Fibroblast of lung (primary cell): ENCODE results near the gene NAB1. TPM values are rescaled to one million over a fixed set of nuclear protein-coding genes. Genes with fewer than 3 reads are reported as not detected.

Source experiments
- DNase-seq, 2 donors: peaks; one replicate each; pipeline versions ENCODE4 v3.0.0 to v3.0.0-alpha.2; 2010; ENCODE audit warnings: low read depth in 2 of 2
- H2AFZ ChIP-seq: 2 replicates; pipeline ENCODE4 v1.5.1; 2012; ENCODE audit warnings: low read length, control low read depth, inconsistent platforms
- H3K27ac ChIP-seq: 2 replicates; pipeline ENCODE4 v1.5.1; 2011; ENCODE audit warnings: low read length, control low read depth; ENCODE audit not compliant: insufficient read depth
- H3K27me3 ChIP-seq: 2 replicates; pipeline ENCODE4 v1.5.1; 2011; ENCODE audit warnings: mild to moderate bottlenecking, low read length; ENCODE audit not compliant: control insufficient read depth, insufficient read depth
- H3K36me3 ChIP-seq: 2 replicates; pipeline ENCODE4 v1.5.1; 2011; ENCODE audit warnings: low read length; ENCODE audit not compliant: control insufficient read depth, insufficient read depth
- H3K4me1 ChIP-seq: 2 replicates; pipeline ENCODE4 v1.5.1; 2011; ENCODE audit warnings: low read length; ENCODE audit not compliant: control insufficient read depth, insufficient read depth; ENCODE audit errors: extremely low read depth
- H3K4me2 ChIP-seq: 2 replicates; pipeline ENCODE4 v1.5.1; 2011; ENCODE audit warnings: low read length, control low read depth; ENCODE audit not compliant: insufficient read depth; ENCODE audit errors: extremely low read depth
- H3K4me3 ChIP-seq, 4 experiments: fragments of 200-600 bp in 1 of 4; sonication (generic) in 1 of 4; replicated peaks in 1 of 4; 2 replicates each; pipeline ENCODE4 v1.5.1; 2011 to 2016; ENCODE audit warnings: low read length in 4 of 4, low read depth in 3 of 4, mild to moderate bottlenecking in 3 of 4, control low read depth in 2 of 4, inconsistent platforms in 1 of 4, mixed read lengths in 1 of 4; ENCODE audit not compliant: insufficient read depth in 1 of 4; ENCODE audit errors: control extremely low read depth in 1 of 4
- H3K79me2 ChIP-seq: 2 replicates; pipeline ENCODE4 v1.5.1; 2012; ENCODE audit warnings: mild to moderate bottlenecking, low read length, inconsistent platforms; ENCODE audit not compliant: control insufficient read depth, insufficient read depth
- H3K9ac ChIP-seq: 2 replicates; pipeline ENCODE4 v1.5.1; 2011; ENCODE audit warnings: mild to moderate bottlenecking, low read length, control low read depth; ENCODE audit not compliant: insufficient read depth
- H3K9me3 ChIP-seq: 2 replicates; pipeline ENCODE4 v1.5.1; 2012; ENCODE audit warnings: low read depth, low read length; ENCODE audit not compliant: control insufficient read depth, insufficient read depth
- H4K20me1 ChIP-seq: 2 replicates; pipeline ENCODE4 v1.5.1; 2011; ENCODE audit warnings: low read length; ENCODE audit not compliant: control insufficient read depth, insufficient read depth; ENCODE audit errors: extremely low read depth
- CTCF ChIP-seq, 2 donors: IDR thresholded peaks in 1 of 2; conservative IDR thresholded peaks in 1 of 2; 1 replicate in 1 of 2; 2 replicates in 1 of 2; pipeline ENCODE4 v1.5.1; 2011 to 2012; ENCODE audit warnings: low read length in 2 of 2, control low read depth in 1 of 2, inconsistent platforms in 1 of 2, low read depth in 1 of 2, mild to moderate bottlenecking in 1 of 2
- EZH2 ChIP-seq: IDR thresholded peaks from 2 replicates; pipeline ENCODE4 v1.5.1; 2012; ENCODE audit warnings: low read length, control low read depth, mild to moderate bottlenecking; ENCODE audit errors: missing control alignments
- polyA minus RNA-seq: library from RNA; depleted of rRNA, polyadenylated mRNA; stranded (reverse); fragments of >200 nt; gene quantifications from 2 replicates; pipeline ENCODE4 v1.2.3, GENCODE V29; 2011; ENCODE audit warnings: low replicate concordance
- polyA plus RNA-seq, 2 donors: library from polyadenylated mRNA; depleted of rRNA in 1 of 2; stranded (reverse) in 1 of 2; unstranded in 1 of 2; fragments of >200 nt; gene quantifications; 2 replicates each; pipeline ENCODE4 v1.2.1, GENCODE V29; 2011 to 2012; ENCODE audit warnings: missing spikeins in 1 of 2
- total RNA-seq: library from RNA; depleted of rRNA; stranded (reverse); fragments of >200 nt; gene quantifications from 2 replicates; pipeline ENCODE4 v1.2.1, GENCODE V29; 2014

The NAB1 gene
- total RNA-seq: 46.6 and 46.7 TPM in 2 replicates
- 11.3 and 18.3 TPM in 2 replicates for polyA plus RNA-seq
- 9.3 and 13.2 TPM in 2 replicates for polyA plus RNA-seq (2012)
- 1.6 and 7.6 TPM in 2 replicates for polyA minus RNA-seq

- H3K79me2 ChIP-seq: peaks cover 36% of the 10 kb centered on the region
- DNase-seq: peak in 1 of 2 donors; percentile 56
- H3K27ac ChIP-seq: peak within 1 kb of the TSS; percentile 82
- no peaks in the 10 kb centered on the region for H3K27me3 ChIP-seq
- peak within 1 kb of the TSS; percentile 66 for H2AFZ ChIP-seq
- no peaks in the 10 kb centered on the region for H3K36me3 ChIP-seq
- no peaks in the 10 kb centered on the region for H4K20me1 ChIP-seq
- peak within 1 kb of the TSS; percentile 82 for H3K9ac ChIP-seq
- peak within 1 kb of the TSS; percentile 53 to 98 (median 74) for H3K4me3 ChIP-seq
- TF ChIP-seq EZH2: no peak
- H3K9me3 ChIP-seq: no peaks in the 10 kb centered on the region
- H3K4me2 ChIP-seq: peak within 1 kb of the TSS; percentile 85
- H3K4me1 ChIP-seq: no peaks in the 10 kb centered on the region
These were observed at the start of gene NAB1 for GRCh38 chr2:190649035-190649797. Gene NAB1, plus strand, starts transcription at chr2:190649083. Its CDS starts 10,094 bp downstream, at chr2:190659177.

- H4K20me1 ChIP-seq: no peaks in the 10 kb centered on the region
- TF ChIP-seq CTCF (conservative IDR thresholded peaks at IDR 0.05 in 1 of 2, IDR thresholded peaks at IDR 0.05 in 1 of 2; ENCODE audit: low read depth in 1 of 2, low read length in 2 of 2): no peak
- no peak for TF ChIP-seq EZH2
- H3K79me2 ChIP-seq: no peaks in the 10 kb centered on the region
- H3K27ac ChIP-seq: no peak overlapping the region
- H3K4me2 ChIP-seq: no peak overlapping the region
- H3K36me3 ChIP-seq: no peaks in the 10 kb centered on the region
- no peaks in the 10 kb centered on the region for H3K27me3 ChIP-seq
- no peak overlapping the region for H3K9ac ChIP-seq
- DNase-seq: no peak
- no peaks in the 10 kb centered on the region for H3K4me1 ChIP-seq
- H3K4me3 ChIP-seq: no peak overlapping the region
- H3K9me3 ChIP-seq: no peaks in the 10 kb centered on the region
- no peak overlapping the region for H2AFZ ChIP-seq
These were observed 49.2 kb upstream of the NAB1 start for GRCh38 chr2:190599546-190600220.

GRCh38 chr2:190600293-190601103 lies 48.4 kb upstream of the NAB1 start:
- Histone ChIP-seq H3K9ac (no peak overlapping the region), H3K4me1 (no peaks in the 10 kb centered on the region), H4K20me1 (no peaks in the 10 kb centered on the region), H2AFZ (no peak overlapping the region), H3K36me3 (no peaks in the 10 kb centered on the region), H3K9me3 (no peaks in the 10 kb centered on the region), H3K4me3 (no peak overlapping the region), H3K27me3 (no peaks in the 10 kb centered on the region), H3K4me2 (no peak overlapping the region), H3K27ac (no peak overlapping the region), H3K79me2 (no peaks in the 10 kb centered on the region)
- no peak for TF ChIP-seq EZH2
- no peak for TF ChIP-seq CTCF (conservative IDR thresholded peaks at IDR 0.05 in 1 of 2, IDR thresholded peaks at IDR 0.05 in 1 of 2; ENCODE audit: low read depth in 1 of 2, low read length in 2 of 2)
- no peak for DNase-seq
